CD4-positive, alpha-beta T cell treated with Interleukin-2 at 100 ng/mL for 4 hours (primary cell): ENCODE measurements around the gene VPS33B.

Experiments used
- DNase-seq: peaks from one replicate; pipeline ENCODE4 v3.0.0-alpha.2; 2020; ENCODE audit warnings: low spot score

VPS33B gene

GRCh38 chr15:90949979-90950675 lies 72.3 kb downstream of the VPS33B start:
- DNase-seq = no peak
